Activated CD4-positive, alpha-beta T cell treated with anti-CD3 and anti-CD28 coated beads for 24 hours (primary cell): ENCODE data around the gene CNRIP1.
"Not testable (repeated sequence)": the region's sequence is repeated elsewhere in the genome, so short reads cannot be mapped to it uniquely, and the experiment has no call there.

Experiments
- DNase-seq, 2 donors: peaks; one replicate each; pipeline ENCODE4 v3.0.0-alpha.2; 2020; ENCODE audit warnings: low read depth in 2 of 2

The CNRIP1 gene, protein sequence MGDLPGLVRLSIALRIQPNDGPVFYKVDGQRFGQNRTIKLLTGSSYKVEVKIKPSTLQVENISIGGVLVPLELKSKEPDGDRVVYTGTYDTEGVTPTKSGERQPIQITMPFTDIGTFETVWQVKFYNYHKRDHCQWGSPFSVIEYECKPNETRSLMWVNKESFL

DNA sequence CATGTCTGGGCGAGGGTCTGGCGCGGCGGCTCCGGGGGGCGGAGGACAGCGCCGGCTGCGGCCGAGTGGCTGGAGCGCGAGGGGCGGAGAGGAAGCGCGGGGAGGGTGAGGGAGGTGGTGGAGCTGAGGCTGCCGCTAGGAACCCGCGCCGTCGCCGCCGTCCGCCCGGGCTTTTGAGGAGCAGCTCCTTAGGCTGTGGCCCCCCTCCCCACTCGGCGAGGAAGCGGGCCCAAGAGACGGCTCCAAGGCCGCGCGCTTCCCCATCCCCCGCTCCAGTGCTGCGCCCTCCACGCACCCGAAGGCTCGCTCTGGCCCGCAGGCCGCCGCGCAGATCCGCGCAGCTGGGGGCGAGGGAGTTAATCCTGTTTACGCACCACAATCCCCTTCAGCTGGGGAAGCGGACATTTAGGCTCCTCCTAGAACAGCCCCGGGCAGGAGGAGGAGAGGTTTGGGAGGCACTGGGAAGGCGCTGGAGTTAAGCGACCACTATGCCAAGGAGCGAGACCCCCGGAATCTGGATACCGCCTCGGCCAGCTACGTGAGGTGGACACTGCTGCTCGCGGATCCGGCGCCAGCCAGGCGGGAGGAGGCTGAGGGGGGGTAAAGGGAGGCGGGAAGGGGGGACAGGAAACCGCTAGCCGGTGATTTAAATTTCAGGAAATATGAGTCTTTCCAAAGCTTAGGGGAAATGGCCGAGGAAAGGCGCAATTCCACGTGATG, at the start of gene CNRIP1:
Gene CNRIP1 (minus strand): TSS at position 552 of the 720 bp plus-strand sequence. CDS start 549 bp downstream, at position 3.
- DNase-seq = no peak

DNA sequence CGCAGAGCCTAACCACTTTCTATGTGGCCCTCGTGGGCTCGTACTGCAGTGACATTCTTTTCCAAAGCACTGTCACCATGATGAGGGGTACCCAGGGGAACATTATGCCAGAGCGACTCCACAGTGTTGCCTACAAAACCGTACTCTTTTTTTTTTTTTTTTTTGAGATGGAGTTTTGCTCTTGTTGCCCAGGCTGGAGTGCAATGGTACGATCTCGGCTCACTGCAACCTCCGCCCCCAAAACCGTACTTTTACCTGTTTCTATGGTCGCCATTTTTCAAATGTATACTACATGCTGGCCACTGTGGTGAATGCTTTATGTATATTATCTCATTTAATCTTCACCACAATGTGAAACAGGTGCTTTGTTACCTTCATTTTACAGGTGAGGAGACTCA, 49.6 kb upstream of the CNRIP1 start:
- no peak for DNase-seq

DNA sequence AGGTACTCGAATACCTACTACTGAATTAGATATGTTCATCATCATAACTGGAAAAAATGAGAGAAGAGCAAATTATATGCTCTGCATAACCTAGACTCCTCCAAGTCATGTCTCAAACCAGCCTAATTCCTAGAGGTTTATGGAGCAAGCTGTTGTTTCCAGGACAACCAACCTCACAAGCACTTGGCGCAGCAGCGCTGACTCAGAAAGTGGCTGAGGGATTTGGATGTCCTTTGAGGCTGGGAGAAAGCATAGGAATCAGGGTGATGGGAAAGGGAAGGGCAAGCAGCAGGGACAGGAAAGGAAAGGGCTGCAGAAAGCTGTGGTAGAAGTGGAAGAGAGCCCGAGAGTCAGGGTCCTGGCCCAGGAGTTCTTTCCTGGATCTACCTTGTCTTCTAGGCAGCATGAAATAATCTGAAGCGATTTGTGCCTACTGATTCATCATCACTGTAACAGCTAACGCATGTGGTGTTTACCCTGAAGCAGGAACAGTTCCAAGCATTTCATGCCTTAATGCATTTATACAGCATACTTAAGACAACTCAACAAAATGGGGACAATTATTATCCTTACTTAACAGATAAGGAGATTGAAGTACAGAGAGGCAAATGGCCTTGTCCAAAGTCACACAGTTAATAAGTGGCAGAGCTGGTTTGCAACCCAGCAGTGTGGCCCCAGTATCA, 49.0 kb upstream of the CNRIP1 start:
- DNase-seq = no peak

DNA sequence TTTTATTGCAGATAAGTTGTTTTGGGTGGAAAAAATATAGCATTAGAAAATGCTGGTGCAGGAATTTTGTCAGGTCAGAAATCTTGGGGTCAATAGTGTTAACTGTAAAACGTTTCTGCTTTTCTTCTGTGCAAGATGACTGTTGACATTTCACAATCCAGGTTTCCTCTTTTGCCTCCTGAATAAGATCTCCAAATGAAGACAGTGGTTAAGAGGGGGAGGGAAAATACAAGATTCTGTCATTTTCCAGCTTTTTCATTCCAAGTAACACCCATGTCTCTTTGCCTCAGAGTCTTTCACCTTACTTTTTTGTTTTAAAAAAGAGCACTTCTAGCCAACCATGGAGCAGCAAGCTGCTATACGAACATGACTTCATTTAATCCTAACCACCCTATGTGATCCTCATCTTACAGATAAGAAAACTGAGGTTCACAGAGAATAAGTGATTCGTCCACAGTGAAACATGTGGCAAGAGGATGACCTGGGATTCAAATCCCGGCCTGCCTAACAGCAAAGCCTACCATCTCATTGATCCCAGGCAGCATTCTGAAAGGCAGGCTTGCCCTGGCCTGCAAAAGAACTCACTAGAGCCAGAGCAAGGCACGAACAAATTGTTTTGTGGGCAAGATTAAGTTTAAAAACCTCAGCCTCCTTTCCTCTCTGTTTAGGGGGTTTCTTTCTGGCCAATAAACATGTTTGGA, 48.4 kb upstream of the CNRIP1 start:
- no peak for DNase-seq

- DNase-seq = no peak
These were observed 46.4 kb upstream of the CNRIP1 start for GRCh38 chr2:68366083-68366560.

DNA sequence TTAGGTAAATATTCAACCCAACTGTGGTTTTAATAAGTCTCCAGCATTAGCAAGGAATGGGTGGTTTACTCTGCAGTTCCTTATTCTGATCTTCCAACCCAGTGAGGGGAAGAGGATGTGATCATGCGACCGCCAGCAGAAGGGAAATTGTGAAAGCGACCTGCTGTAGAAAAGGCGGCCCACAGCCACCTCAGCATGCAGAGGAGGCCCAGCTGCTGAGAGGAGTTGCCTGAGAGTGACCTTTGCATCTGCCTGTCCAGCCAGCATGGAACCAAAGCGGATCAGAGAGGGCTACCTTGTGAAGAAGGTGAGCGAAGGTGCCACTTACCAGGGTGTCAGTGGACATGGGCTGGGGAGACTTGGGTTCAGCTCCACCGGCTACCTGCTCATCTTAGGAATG, 45.3 kb upstream of the CNRIP1 start, which contains the start of gene PLEK:
Gene PLEK (plus strand): TSS at position 196 of the 400 bp plus-strand sequence. CDS start 70 bp downstream, at position 266.
- no peak for DNase-seq

GRCh38 chr2:68363721-68364120, 44.0 kb upstream of the CNRIP1 start:
- DNase-seq = no peak

DNA sequence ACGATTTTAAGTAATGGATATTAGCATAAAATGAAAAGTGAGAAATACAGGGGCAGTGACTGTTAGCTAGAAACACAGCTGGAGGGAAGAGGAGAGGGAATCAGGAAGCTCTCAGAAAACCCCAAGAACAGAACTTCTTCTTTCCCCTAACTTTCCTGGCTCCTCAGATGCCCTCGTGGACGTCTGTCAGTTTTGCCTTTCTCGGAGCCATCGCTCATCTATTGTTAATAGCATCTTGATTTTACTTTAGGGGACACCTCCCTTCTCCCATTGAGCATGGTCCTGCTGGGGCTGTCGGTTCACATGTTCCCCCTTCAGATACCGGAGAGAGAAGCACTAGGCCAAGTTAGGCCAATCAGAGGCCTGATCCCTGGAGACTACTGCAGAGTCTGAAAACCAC, 43.0 kb upstream of the CNRIP1 start:
- DNase-seq = no peak

DNA sequence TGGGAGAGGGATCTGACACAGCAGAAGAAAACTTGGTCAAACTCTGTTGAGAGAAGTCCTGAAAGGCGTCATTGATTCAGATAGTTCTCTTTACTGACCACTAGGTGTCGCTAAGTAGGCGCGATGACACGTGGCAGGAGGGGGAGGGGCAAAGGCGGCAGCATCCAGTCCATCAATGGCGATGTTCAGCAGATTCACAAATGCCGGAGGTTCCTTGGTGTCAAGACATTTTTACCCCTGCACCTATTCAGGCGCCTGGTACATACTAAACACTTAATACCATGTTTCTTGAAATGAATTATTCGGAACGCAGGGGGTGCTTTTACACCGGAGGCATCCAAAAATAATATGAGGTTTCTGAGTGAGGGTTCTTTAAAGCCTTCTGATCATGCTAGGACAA, 42.3 kb upstream of the CNRIP1 start:
- peak; percentile 72 to 74 for DNase-seq

DNA sequence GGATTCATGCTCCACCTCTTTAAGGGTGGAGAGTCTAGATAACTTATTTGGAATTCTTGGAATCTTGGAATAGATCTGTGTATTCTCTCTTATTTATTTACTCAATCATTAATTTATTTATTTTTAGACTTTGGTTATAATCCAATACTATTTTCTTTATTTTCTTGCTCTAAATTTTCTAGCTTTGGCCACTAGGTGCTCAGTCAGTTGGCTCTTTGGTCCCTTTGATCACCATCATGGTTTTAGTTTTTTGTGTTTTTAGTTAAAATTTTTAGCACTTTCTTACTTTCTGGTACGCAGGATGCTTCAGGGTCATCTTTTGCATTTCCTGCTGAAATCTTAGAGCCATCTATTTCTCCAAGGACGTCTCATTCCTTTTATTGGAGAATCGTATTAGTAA, 40.1 kb upstream of the CNRIP1 start:
- no peak for DNase-seq

GRCh38 chr2:68357605-68358337, 38.0 kb upstream of the CNRIP1 start:
- DNase-seq = no peak

DNA sequence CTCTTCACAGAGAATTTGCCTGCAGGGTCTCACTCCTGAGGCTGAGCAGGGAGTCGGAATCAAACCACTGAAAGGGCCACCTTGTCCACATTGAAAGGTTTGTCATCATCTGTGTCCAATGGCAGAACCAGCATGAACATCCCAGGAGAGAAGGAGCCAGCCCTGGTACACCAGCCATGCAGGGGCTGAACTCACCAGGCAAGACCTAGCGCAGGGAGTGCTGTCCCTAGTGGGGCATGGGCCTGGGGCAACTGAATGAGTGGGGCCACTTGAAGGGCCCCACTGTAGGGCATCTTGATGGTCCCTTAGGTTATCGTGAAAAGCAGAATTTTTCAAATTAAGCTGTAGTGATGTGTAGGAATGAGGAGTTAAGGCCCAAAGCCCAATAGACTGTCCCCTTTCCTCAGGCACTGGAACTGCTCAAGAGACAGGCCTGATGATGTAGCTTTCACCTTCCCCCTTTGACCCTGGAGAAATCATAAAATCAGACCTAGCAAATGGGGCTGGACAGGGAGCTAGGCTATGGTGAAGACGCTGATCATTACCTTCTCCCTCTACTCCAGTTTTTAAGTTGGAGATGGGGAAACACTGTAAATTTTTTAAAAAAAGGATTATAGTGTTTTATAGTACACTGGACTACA, 37.0 kb upstream of the CNRIP1 start:
- no peak for DNase-seq

DNA sequence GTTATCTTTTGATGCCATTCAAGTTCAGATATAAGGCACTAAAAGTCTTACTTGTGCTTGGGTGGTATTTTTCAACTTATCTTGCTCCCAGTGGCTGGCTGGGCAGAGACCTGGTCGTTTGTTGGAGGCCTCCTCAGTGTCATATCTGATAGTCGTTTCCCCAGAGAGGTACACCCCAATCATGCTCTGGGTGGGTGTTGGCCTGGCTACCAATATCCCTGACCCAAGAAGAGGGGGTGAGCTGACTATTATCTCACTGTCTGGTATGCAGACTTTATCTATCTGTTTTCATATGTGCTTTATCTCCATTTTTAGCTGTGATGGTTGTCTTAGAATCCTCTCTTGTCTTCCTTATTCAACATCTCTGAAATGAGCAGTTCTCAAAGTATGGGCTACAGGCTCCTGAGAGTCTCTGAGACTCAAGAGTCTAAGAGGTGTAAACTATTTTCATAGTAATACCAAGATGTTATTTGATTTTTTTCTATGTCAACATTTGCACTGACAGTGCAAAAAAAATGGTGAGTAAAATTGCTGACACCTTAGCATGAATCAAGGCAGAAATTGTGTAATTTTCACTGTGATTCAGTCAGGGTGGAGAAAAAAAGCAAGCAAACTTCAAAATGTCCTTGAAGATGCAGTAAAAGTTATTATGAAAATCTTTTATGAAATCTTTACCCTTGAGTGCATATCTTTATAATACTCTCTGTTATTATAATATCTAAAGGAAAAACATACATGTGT, 33.1 kb upstream of the CNRIP1 start:
- DNase-seq = no peak

GRCh38 chr2:68351997-68352396, 32.2 kb upstream of the CNRIP1 start:
- DNase-seq = no peak

DNA sequence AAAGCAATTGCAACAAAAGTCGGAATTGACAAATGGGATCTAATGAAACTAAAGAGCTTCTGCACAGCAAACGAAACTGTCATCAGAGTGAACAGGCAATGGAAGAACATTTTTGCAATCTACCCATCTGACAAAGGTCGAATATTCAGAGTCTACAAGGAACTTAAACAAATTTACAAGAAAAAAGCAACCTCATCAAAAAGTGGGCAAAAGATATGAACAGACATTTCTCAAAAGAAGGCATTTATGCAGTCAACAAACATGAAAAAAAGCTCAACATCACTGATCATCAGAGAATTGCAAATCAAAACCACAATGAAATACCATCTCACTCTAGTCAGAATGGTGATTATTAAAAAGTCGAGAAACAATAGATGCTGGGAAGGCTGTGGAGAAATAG, 29.3 kb upstream of the CNRIP1 start:
- not testable (repeated sequence) for DNase-seq

DNA sequence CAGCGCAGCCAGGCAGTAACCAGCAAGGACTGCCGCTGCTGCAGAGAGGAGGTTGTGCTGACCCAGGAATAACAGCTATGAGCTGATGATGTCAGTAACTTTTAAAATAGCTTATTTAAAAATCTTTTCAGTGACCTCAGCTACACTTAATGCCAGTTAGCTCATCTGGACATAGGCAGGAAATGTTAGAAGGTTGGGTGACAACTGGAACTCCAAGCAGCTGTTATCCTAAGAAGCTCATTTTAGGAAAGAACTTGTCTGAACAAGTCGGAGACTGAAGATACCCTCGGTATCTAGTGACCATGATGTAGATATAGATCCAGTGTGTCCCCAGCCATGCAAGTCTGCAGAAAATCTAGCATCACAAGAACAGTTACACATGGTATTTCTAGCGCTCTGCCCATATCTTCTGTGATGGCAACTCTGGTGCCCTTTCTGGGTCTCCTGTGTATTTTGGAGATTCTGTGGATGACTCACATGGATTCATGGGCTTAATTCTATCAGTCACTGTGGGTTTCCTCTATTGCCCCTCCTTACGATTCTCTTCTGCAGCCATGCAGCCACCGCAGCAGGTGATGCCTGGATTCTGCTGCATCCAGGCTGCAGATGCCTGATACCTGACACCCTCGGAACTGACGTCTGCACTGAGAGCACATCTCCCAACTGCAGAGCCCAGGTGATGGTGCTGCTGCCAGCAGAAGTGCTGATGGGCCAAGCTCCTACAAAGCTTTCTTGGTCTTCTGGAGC, 25.6 kb upstream of the CNRIP1 start:
- no peak for DNase-seq

DNA sequence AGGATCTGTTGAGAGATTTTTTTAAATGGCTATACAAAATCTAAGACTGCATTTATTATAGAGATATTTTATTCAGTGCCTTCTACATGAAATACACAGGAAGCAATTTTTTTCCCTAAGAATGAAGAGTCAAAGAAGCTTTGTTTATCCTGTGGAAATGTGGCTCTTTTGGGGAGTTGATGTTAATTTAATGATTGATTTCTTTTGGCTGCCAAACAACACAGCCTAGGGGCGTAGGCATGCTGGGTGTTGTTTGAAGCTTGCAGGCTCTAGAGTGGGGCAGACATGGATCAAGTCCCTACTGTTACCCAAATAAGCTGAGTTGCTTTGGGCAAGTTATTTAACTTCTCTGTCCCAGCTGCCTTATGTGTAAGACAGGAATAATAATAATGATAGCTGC, 24.3 kb upstream of the CNRIP1 start:
- DNase-seq = no peak

GRCh38 chr2:68342470-68342869, 22.7 kb upstream of the CNRIP1 start:
- no peak for DNase-seq

- no peak for DNase-seq
These were observed 21.8 kb upstream of the CNRIP1 start for GRCh38 chr2:68341583-68341982.

DNA sequence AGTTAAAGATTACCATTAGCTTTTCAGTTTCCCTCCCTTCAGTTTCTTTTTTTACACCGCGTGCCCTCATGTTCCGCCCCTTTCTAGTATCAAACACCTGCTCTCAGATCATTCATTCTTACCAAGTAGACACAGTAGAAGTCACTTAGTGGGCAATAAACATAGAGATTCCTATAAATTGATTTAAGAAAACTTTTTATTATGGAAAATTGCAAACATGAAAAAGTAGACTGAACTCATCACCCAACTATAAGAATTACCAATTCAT, 21.2 kb upstream of the CNRIP1 start:
- DNase-seq = no peak
